GM18526 (cell line): ENCODE results near the gene SPNS3.

Source experiments
- POLR2A ChIP-seq: IDR thresholded peaks from 3 replicates; pipeline ENCODE4 v1.6.1; 2011; ENCODE audit not compliant: insufficient read length; ENCODE audit errors: extremely low read depth

SPNS3 gene

GRCh38 chr17:4488989-4489595 lies 55.4 kb downstream of the SPNS3 start:
- TF ChIP-seq POLR2A: no peak

GRCh38 chr17:4490109-4490591 lies 56.4 kb downstream of the SPNS3 start:
- TF ChIP-seq POLR2A: no peak

- TF ChIP-seq POLR2A: no peak
Measured at GRCh38 chr17:4490637-4491061, 56.9 kb downstream of the SPNS3 start.

- TF ChIP-seq POLR2A: no peak
Measured at GRCh38 chr17:4492721-4493561, 59.2 kb downstream of the SPNS3 start.

GRCh38 chr17:4497101-4497824 lies 63.5 kb downstream of the SPNS3 start:
- TF ChIP-seq POLR2A: no peak

- no peak for TF ChIP-seq POLR2A
Measured at GRCh38 chr17:4498461-4499397, 65.0 kb downstream of the SPNS3 start, which contains the start of gene SPNS2. Gene SPNS2 (plus strand): TSS chr17:4498881. CDS start chr17:4499048, 167 bp downstream.

GRCh38 chr17:4499431-4500190 lies 65.9 kb downstream of the SPNS3 start:
- TF ChIP-seq POLR2A: no peak

- TF ChIP-seq POLR2A: no peak
Measured at GRCh38 chr17:4500191-4500571, 66.4 kb downstream of the SPNS3 start.

- TF ChIP-seq POLR2A: no peak
Measured at GRCh38 chr17:4501295-4501949, 67.7 kb downstream of the SPNS3 start.

GRCh38 chr17:4502466-4503154 lies 68.9 kb downstream of the SPNS3 start:
- no peak for TF ChIP-seq POLR2A

- no peak for TF ChIP-seq POLR2A
Measured at GRCh38 chr17:4503283-4504025, 69.7 kb downstream of the SPNS3 start.

- TF ChIP-seq POLR2A: no peak
Measured at GRCh38 chr17:4504188-4504587, 70.4 kb downstream of the SPNS3 start.

- TF ChIP-seq POLR2A: no peak
Measured at GRCh38 chr17:4505187-4505586, 71.4 kb downstream of the SPNS3 start.
